Measurements from ENCODE around the gene RASSF10.
"Not testable (repeated sequence)": the region's sequence is repeated elsewhere in the genome, so short reads cannot be mapped to it uniquely, and the experiment has no call there.

RASSF10 gene

DNA sequence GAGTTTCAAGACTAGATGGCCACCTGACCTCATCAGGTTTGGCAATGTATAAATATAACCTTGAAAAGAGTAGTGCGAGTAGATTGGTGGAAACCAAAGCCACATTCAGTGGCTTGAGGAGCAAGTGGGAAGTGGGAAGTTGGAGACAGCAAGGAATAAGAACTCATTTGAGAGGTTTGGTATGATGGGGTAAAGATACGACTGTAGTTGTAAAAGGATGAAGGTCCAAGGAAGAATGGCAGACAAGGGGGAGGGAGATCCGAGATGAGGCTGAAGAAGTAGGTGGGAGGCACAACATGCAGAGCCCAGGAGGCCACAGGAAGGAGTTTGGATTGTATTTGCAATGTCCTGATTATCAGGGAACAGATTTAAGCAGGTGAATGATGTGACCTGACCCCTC is 20.8 kb downstream of the RASSF10 start:
- DNase-seq: no peak

DNA sequence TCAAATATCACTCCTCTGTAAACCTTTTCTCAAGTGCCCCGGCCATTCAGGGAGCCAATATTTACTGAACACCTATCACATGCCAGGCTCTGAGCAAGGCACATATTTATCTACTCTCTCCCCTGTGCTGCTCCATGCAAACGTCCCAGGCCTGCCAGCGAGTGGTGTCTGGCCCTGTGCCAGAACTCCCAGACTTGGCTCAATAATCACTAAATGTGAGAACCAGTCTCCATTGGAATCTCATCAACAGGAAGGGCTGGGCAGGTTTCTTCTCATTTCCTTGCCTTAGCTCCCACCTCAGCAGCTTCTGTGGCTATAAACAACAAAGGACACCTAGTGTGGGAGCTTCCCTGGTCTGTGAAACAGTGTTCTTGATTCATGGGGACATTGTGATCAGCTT is 21.7 kb downstream of the RASSF10 start:
- no peak for DNase-seq

DNA sequence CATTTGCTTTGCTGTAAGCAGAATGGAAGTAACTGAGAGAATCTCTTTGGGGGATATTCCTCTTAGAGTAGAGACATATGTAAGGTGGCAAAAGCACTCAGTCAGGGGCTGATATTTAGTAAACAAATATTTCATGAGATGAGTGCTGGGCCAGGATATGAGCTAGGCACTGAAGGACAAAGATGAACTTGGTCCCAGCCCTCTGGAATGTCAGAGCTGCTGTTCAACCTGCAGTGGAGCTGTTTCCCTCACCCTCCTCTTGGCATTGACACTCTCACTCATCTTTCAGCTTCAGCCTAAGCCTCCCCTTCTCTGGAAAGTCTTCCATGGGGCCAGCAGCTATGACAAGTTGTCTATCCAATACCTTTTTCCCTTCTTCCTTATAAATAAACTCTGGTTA is 22.2 kb downstream of the RASSF10 start:
- no peak for DNase-seq

DNA sequence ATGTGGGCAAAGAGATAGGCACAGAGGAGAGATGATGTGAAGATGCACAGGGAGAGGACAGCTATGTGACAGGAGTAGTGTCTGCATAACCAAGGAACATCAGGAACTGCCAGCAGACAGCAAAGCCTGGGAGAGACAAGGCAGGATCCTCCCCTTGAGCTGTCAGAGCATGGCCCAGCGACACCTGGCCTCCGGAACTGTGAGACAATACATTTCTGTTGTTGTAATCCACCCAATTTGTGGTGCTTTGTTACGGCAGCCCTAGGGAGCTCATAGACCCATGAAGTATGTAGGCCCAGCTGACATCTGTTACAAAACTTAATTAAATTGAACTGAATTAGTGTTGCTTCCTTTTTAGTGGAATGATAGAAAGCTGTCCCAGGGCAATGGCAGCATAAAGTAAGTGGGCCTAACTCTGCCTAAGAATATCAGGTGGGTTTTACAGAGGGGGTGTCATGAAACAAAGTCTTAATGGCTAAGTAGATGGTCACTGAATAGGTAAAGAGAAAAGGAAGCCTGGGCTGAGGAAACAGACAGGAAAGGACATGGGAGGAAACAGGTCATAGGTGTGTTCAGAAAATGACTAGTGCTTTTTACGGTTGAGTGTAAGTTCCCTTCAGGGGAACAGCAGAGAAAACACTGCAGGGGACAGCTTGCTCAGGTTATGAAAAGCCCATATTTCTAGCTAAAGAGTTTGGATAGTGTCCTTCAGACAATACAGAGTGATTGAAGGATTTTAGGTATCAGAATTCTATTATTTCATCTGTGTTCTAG is 24.8 kb downstream of the RASSF10 start:
- no peak for DNase-seq

DNA sequence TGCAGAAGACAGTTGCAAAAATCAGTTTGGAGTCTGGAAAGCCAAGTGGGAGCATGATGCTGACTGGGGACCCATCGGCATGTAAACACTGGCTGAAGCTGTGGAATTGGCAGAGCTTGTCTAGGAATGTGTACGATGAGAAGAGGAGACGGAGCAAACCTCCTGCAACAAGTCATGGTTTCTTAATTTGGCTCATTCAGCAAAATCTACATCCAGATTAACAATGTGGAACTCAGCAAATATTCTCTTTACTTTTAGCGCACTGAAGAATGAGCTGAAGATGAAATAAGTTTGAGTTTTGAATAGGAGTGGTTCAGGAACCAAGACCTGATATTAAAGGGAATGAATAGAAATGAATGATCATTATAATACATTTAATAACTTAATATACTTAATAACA is 26.6 kb downstream of the RASSF10 start:
- DNase-seq: no peak

DNA sequence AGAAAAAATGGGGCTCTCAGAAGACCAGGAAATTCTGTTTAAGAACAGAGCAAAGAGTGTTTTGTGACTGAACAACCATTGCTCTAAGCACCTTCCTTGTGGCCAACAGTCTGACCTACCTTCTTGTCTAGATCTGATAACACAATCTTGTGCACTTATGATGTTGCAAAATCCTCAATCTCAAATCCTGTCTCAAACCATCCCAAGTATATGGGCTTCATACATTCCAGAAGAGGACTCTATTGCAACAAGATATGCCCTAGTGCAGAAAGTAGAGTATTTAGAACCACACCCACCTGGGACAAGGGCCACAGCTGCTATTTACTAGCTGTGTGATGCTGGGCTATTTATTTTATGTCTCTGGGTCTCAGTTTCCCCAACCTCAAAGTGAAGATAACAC is 27.1 kb downstream of the RASSF10 start:
- no peak for DNase-seq

DNA sequence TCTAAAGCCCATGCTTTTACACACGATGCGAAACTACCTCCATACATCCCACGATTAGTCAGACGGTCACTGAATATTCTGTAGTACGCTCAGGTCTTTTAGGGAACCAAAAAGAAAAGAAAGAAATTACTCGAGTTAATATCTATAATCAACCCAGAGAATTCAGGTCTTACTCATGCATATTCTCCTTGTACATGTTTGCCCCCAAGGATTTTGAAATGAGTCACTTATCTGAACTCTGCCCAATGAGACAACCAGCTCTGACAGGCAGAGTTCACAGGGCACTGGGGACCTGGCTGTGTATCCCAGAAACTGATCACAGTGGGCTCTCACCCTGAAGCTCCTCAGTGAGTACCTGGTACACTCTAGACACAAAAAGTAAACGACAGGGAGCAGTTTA is 29.2 kb downstream of the RASSF10 start:
- no peak for DNase-seq

DNA sequence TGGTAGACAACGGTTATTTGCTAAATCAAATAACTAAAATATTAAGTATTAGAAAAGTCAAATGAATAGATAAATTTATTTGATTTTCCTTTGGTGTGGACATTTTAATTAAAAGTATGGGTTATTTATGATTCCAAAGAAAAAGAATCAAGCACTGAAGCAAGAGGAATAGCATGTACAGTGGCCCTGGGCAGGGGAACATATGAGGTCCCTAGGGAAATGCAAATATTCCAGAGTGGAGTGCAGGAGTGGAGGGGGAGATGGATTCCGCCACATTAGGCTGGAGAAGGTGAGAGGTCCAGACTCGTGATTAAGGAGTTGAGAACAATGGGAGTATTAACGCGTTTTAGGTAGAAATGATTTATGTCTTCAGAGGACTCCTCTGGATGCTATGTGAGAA is 30.0 kb downstream of the RASSF10 start:
- DNase-seq: no peak

DNA sequence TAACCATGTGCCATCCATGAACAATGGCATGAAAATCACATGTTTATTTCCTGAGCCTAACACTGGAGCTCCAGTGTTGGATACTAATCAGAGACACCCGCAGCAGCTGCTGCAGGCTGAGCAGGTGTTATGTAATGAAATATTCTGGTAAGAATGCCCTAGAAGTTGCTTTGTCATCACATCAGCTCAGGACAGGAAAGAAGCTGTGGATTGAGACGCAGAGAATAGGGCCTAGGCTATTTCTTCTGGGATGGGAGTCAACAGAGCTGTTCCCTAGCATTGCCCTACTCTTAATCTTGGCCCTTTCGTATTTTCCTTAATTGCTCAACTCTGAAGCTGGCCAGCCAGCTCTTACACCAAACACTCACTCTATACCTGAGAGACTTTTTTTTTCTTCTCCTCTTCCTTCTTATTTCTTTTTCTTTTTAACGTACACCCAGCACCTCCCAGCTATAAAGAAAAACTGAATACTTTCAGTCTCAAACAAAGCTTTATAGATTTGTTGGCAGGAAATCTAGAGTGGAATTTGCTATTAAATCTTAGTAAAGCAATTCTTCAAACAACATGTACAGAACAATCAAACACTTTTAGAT is 31.9 kb downstream of the RASSF10 start:
- no peak for DNase-seq

DNA sequence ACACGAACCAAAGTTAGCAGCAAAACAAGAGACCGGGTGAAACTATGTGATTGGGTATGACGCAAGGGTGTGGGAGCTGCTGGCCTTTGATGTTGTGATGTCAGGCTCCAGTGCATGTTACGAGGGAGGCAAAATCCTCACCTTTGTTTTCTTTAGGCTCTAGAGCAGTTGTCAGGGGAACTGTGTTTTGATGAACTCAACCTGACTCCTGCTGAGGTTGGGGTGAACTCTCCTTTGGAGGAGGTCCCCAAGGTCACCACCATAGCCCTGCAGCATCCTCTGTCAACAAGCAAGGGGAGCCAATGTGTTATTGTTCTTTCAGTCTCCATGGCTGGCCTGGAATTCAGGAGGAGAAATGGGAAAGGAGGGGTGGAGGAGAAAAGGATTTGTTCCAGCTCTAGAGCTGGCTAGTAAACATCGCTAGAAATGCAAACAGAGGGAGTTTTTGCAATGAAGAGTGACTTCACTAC is 33.8 kb downstream of the RASSF10 start:
- DNase-seq: no peak

DNA sequence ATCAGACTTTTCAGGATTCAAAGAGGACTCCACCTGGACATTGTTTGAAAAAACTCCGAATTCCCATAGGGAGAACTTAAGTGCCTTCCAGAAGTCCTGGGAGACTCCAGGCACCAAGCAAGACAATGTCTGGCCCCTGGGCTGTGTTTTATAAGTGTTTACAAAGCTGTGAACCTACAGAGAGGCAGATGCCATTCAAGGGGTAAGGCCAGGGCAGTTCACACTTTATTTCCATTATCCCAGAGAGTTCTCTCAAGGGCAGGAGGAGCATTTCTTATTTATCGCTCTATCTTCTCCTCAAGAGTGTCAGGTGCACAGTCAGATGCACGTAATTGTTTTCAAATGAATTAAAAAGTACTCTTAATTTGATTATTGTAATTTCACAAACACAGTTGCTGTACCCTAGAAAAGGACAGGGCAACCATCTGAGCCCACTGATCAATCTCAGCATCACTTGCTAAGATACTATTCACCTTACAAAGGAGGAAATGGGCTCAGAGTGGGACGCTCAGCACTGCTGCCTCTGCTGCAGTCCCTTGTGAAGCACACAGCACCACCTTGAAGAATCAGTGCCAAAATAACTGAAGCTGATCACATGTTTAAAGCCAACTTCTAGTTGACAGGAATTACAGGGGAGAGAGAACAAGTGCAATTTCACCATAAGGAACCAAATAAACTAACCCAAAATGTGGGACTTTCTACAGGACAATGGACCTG is 35.0 kb downstream of the RASSF10 start:
- no peak for DNase-seq

DNA sequence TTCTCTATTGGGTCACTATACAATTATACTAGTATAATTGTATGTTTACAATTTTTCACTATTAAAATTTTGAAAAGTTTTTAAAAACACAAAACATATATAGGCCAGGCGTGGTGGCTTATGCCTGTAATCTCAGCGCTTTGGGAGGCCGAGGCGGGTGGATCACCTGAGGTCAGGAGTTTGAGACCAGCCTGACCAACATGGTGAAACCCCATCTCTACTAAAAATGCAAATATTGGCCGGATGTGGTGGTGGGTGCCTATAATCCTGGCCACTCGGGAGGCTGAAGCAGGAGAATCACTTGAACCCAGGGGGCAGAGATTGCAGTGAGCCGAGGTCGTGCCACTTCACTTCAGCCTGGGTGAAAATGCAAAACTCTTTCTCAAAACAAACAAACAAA is 36.0 kb downstream of the RASSF10 start:
- DNase-seq: not testable (repeated sequence)

DNA sequence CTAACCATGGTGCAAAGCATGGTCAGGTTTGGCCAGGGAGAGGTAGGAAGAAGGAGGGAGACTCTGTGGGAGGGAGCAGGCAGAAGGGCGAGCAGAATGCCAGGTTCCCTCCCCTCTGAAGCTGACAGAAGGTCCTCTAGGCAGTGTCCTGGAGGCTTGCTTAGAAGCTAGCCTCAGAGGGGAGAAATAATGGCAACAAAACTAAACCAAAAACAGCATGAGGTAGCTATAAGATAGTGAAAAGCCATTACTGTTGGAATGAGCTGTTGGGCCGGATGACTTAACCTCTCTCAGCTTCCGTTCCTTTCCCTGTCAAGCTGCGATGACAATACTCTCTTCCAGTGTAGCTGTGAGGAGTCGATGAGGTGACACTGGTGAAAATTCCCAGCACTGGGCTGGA is 36.6 kb downstream of the RASSF10 start:
- no peak for DNase-seq

DNA sequence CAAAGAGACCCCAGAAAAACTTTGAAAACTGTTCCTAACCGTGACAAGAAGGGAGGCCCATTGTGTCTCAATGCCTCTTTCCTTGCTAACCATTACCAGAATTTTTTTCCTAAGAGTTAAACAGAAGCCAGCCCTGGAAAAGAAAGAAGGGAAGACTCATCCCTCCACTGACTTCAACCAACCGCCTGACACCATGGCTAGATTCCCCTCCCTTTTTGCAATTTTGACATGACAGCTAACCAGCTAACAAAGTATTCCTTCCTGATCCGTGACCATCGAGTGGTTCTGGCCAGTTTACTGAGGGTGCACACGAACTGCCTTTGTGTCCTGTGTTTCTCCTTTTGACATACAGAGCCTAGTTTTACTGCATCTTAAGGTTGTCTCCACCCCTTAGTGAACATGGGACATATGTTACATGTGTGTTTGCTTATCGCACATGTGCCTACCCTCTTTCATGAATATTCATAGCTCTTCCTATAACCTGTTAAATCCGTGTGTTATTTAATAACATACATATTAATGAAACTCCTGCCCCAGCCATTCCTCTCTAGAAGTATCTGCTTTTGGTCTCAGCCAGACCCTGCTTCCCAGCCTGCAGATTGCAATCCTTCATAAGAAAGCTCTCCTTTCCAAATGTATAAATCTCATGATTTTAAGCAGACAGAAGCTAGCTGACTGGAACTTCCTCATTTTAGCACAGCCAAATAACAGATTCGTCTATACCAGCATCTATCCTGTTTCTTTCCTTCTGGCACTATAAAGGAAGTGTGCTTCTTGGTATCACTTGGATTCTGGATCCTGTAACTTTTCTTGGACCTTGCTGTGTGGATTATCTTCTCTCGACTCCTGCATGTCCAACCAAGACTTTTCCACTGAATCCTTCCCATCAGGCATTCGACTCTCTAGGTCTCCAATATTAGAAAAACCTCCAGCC is 37.8 kb downstream of the RASSF10 start:
- no peak for DNase-seq

DNA sequence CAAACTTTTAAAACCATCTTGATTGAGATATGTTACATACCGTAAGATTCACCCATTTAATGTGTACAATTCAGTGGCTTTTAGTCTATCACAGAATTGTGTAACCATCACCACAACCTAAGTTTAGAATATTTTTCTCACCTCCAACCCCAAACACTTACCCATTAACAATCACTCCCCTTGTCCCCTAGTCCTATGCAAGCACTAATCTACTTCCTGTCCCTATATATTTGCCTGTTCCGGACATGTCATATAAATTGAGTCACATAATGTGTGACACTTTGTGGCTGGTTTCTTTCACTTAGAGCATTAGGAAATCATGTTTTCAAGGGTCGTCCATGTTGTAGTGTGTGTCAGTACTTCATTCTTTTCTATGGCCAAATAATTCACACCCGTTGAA is 38.8 kb downstream of the RASSF10 start:
- DNase-seq: no peak

DNA sequence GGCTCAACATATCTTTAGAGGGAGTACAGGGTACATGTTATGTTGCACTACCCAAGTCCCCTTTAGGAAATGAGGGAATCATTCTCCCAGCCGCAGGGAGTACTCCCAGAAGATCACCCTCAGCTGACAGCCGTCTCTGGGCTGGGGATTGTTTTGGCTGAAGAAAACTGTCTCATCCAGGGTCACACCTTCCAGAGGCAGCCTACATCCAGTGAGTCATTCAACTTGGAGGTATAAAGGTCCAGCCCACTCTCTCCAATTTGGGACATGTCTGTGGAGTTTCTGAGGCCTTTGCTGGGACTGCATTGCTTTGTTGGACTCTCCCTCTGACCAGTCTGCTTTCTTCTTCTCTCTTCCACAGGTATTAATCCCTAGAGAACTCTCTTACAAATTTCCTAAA is 42.1 kb downstream of the RASSF10 start:
- DNase-seq: no peak

DNA sequence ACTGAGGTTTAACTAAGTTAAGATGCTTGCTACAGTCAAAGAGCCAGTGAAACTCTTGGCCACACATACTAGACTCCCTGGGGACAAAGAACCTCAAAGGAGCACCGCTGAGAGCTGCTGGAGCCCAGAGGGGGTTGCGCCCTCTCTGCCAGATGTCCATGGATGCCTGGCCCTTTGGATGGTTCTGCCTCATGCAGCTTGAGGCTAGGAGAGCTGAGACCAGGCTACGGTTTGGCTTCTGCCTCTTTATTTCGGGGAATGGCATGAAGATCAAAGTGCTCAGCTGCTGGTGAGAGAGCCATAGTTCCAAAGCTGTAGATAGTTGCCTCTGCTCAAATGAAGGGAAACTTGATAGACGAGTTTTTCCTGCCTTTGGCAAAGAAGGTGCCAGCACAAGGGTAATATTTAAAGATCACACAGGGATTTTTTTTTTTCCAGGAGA is 43.0 kb downstream of the RASSF10 start:
- no peak for DNase-seq

DNA sequence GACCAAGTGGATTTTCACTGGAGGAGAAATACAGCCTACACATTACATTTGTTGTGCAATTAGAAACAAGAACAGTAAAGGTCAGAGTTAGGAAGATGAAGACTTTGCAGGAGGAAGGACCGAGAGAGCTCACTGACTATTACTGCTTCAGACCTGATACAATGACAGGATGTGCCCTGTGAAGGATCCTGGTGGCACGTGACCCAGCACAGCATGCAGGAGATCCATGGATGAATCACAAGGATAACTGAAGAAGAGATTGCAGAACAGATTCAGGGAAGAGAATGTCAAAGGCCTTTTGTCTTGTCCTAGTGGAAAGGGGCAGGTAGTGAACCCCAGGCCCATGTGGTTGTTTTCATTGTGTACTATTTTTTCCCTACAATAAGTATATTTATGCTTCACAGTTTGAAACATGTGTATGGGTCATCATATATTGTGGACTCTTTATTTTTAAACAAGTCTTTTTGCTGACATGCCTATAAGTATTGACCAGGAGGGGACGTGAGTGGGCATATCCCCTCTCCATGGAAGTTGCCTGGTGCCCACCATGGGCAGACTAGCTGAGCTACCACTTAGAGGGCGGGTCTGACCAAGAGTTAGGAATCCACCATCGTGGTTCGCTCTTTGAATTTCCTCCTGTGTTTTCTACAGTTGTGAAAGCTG is 44.3 kb downstream of the RASSF10 start:
- no peak for DNase-seq

DNA sequence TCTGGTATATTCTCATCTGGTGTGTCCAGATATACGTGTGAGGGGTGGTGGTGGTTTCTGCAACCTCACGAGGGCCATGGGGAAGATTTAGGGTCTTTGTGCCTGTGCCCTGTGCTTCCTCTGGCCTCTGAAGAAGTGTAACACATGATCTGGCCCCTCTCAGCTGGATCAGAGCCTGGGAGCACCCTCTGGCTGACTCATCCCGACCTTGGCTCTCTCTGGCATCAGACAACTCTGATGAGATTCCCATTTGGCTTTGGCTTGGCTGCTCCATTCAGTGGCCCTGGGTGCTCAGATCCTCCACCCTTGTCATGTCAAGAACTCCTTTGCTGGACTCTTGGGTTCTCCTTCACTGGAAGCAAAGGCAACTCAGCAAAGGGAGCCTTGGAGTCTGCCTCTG is 45.2 kb downstream of the RASSF10 start:
- DNase-seq: no peak

DNA sequence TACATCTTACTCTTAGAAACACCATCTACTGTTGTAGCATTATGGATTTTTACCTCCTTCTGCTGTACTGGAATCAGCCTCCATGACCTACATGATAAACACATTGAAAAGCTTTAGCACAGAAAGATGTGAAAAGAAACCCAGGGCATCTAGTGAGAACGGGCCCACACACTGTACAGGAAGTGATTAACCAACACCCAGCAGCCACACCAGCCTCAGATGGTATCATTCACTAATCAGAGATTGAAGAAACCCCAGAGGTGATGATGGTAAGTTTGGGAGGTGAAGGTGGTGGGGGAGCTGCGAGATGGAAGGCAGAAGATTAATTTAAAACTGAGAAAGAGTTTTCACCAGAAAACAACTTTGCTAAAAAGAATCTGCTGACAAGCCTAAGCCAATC is 46.1 kb downstream of the RASSF10 start:
- DNase-seq: no peak

DNA sequence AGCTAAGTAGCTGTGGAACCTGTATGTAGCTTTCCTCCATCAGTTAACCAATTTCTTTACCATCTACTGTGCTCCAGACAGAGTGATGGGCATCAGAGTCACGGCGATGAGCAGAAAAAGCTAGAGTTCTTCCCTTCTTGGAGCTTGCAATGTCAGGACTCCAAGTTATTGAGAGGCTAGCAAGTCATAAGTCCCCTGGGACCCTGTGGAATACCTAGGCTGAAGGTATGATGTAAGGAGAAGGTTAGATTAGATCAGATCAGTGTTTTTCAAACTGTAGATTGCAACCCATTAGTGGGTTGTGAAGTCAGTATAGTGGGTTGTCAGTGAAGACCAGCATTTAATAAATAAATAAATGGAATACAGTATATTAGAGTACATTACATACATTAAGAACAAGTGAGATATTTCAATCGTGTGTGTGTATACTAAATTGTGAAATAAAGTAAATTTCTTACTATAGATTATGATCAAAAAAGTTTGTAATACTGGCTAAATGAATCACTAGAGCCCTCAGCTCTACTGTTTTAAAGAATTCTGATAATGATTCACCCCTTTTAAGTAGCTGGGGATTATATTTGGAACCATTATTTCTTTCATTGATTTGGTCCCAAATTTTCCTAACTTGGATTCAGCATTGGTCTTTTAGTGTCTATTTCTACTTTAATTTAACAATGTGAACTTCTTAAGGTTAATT is 52.3 kb downstream of the RASSF10 start:
- DNase-seq: peak; percentile 58
